ENCODE results near the gene ARHGEF26. TPM values are rescaled to one million over a fixed set of nuclear protein-coding genes. Genes with fewer than 3 reads are reported as not detected.

Gene ARHGEF26
- total and polyA plus RNA-seq, 3 donors from 2014 or later, result 14.7 to 33.0 (median 24.8) TPM

DNA sequence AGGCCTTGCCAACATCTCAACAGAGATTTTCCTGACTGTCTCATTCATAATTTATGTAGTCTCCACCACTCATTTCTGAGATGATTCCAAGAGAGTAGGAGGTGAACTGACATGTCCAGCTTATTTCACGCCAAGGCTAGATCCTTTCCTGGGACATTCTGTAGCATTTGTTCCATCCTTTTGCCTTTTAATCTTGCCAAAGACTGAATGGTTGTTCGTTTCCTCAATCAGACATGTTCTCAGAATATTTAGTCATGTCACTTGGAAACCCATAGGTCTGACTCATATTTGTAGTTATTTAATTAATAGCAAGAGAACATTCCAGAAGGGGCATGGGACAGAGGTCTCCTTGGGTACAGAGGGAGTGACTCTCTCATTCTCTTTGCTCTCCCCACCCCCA lies 122.2 kb downstream of the ARHGEF26 start:
- no peaks in the 10 kb centered on the region for H3K9me3 ChIP-seq
- no peak overlapping the region for H3K4me3 ChIP-seq
- 48 to 75% methylated on average over 2 of the region's 2 CpGs for WGBS, 2 donors
- TF ChIP-seq CTCF (IDR thresholded peaks at IDR 0.05), result no peak
- no peak for TF ChIP-seq POLR2A (IDR thresholded peaks at IDR 0.05)
- H3K36me3 ChIP-seq (ENCODE audit: low read depth, missing control alignments), result no peaks in the 10 kb centered on the region
- no peaks in the 10 kb centered on the region for H3K27me3 ChIP-seq
- DNase-seq, result no peak
- intact Hi-C loops (cut with DNase I; ENCODE audit: low total_unique reads), result no loop called here
- H3K27ac ChIP-seq, result no peak overlapping the region
- H3K4me1 ChIP-seq, result no peaks in the 10 kb centered on the region

- no peak for DNase-seq
- Histone ChIP-seq H3K36me3 (ENCODE audit: low read depth, missing control alignments) (no peaks in the 10 kb centered on the region), H3K4me3 (no peak overlapping the region), H3K9me3 (no peaks in the 10 kb centered on the region), H3K27me3 (no peaks in the 10 kb centered on the region), H3K27ac (no peak overlapping the region), H3K4me1 (no peaks in the 10 kb centered on the region)
- WGBS, 2 donors, result 81 to 85% methylated on average over 2 of the region's 2 CpGs
- TF ChIP-seq CTCF (IDR thresholded peaks at IDR 0.05) (no peak), POLR2A (IDR thresholded peaks at IDR 0.05) (no peak)
- intact Hi-C loops (cut with DNase I; ENCODE audit: low total_unique reads), result no loop called here
These were observed 123.5 kb downstream of the ARHGEF26 start for GRCh38 chr3:154244644-154245043.

- no peaks in the 10 kb centered on the region for H3K4me1 ChIP-seq
- TF ChIP-seq CTCF (IDR thresholded peaks at IDR 0.05) (no peak), POLR2A (IDR thresholded peaks at IDR 0.05) (no peak)
- DNase-seq, result no peak
- H3K27ac ChIP-seq, result no peak overlapping the region
- WGBS, 2 donors, result 92 to 94% methylated on average over 2 of the region's 2 CpGs
- no peaks in the 10 kb centered on the region for H3K27me3 ChIP-seq
- no peaks in the 10 kb centered on the region for H3K36me3 ChIP-seq (ENCODE audit: low read depth, missing control alignments)
- H3K4me3 ChIP-seq, result no peak overlapping the region
- no peaks in the 10 kb centered on the region for H3K9me3 ChIP-seq
- intact Hi-C loops (cut with DNase I; ENCODE audit: low total_unique reads), result no loop called here
These were observed 126.7 kb downstream of the ARHGEF26 start for GRCh38 chr3:154247806-154248415.

- TF ChIP-seq POLR2A (IDR thresholded peaks at IDR 0.05) (no peak), CTCF (IDR thresholded peaks at IDR 0.05) (no peak)
- intact Hi-C loops (cut with DNase I; ENCODE audit: low total_unique reads), result no loop called here
- no peak overlapping the region for H3K27ac ChIP-seq
- no peaks in the 10 kb centered on the region for H3K4me1 ChIP-seq
- no peaks in the 10 kb centered on the region for H3K27me3 ChIP-seq
- no peaks in the 10 kb centered on the region for H3K9me3 ChIP-seq
- H3K4me3 ChIP-seq, result no peak overlapping the region
- no peak for DNase-seq
- H3K36me3 ChIP-seq (ENCODE audit: low read depth, missing control alignments), result no peaks in the 10 kb centered on the region
- 78 to 97% methylated on average over 1 to 4 of the region's 4 CpGs for WGBS, 2 donors
These were observed 129.1 kb downstream of the ARHGEF26 start for GRCh38 chr3:154250291-154250690.

GRCh38 chr3:154251610-154252009 lies 130.4 kb downstream of the ARHGEF26 start:
- DNase-seq, result no peak
- H3K4me1 ChIP-seq, result no peaks in the 10 kb centered on the region
- H3K4me3 ChIP-seq, result no peak overlapping the region
- TF ChIP-seq POLR2A (IDR thresholded peaks at IDR 0.05), result no peak
- no peak for TF ChIP-seq CTCF (IDR thresholded peaks at IDR 0.05)
- H3K27me3 ChIP-seq, result no peaks in the 10 kb centered on the region
- no peaks in the 10 kb centered on the region for H3K9me3 ChIP-seq
- H3K36me3 ChIP-seq (ENCODE audit: low read depth, missing control alignments), result no peaks in the 10 kb centered on the region
- no peak overlapping the region for H3K27ac ChIP-seq
- 89 to 98% methylated on average over 3 of the region's 3 CpGs for WGBS, 2 donors
- intact Hi-C loops (cut with DNase I; ENCODE audit: low total_unique reads), result no loop called here
